H1 (cell line): ENCODE measurements around the gene YAP1.

Experiments
- CEBPB ChIP-seq: IDR thresholded peaks from 2 replicates; pipeline ENCODE4 v1.6.1; 2012; ENCODE audit warnings: low read depth, low read length
- CTCF ChIP-seq, 3 experiments: IDR thresholded peaks; 1 replicate in 2 of 3; 2 replicates in 1 of 3; pipeline versions ENCODE4 v1.5.1 to v1.6.1; 2011; ENCODE audit warnings: low read length in 3 of 3, mild to moderate bottlenecking in 3 of 3, inconsistent platforms in 2 of 3, low read depth in 1 of 3, moderate library complexity in 1 of 3; ENCODE audit not compliant: insufficient read depth in 1 of 3; ENCODE audit errors: control extremely low read depth in 1 of 3
- EP300 ChIP-seq, 2 experiments: IDR thresholded peaks; 1 replicate in 1 of 2; 2 replicates in 1 of 2; pipeline ENCODE4 v1.6.1; 2011 to 2012; ENCODE audit warnings: low read depth in 2 of 2, low read length in 2 of 2, mild to moderate bottlenecking in 2 of 2, borderline replicate concordance in 1 of 2, inconsistent platforms in 1 of 2, moderate library complexity in 1 of 2
- EZH2 ChIP-seq: fragments of 200-600 bp; sonication (generic); IDR thresholded peaks from 2 replicates; pipeline ENCODE4 v1.7.1; 2012; ENCODE audit warnings: low read depth, mild to moderate bottlenecking, moderate library complexity, low read length, inconsistent platforms; ENCODE audit not compliant: severe bottlenecking
- GABPA ChIP-seq: IDR thresholded peaks from 2 replicates; pipeline ENCODE4 v1.6.1; 2011; ENCODE audit warnings: mild to moderate bottlenecking, low read length, moderate library complexity, borderline replicate concordance; ENCODE audit not compliant: insufficient read depth
- POLR2A ChIP-seq, 2 experiments: IDR thresholded peaks; 1 replicate in 1 of 2; 2 replicates in 1 of 2; pipeline ENCODE4 v1.6.1; 2011; ENCODE audit warnings: low read depth in 2 of 2, low read length in 2 of 2, mild to moderate bottlenecking in 2 of 2; ENCODE audit errors: control extremely low read depth in 1 of 2
- TAF1 ChIP-seq: IDR thresholded peaks from 2 replicates; pipeline ENCODE4 v1.6.1; 2011; ENCODE audit warnings: mild to moderate bottlenecking, low read depth, low read length

- TF ChIP-seq CTCF (IDR thresholded peaks at IDR 0.05; ENCODE audit: control extremely low read depth in 1 of 3, insufficient read depth in 1 of 3, low read depth in 1 of 3, low read length in 3 of 3) (no peak), EP300 (IDR thresholded peaks at IDR 0.05; ENCODE audit: borderline replicate concordance in 1 of 2, low read depth in 2 of 2, low read length in 2 of 2) (no peak), CEBPB (no peak), TAF1 (no peak), GABPA (no peak), POLR2A (IDR thresholded peaks at IDR 0.05; ENCODE audit: control extremely low read depth in 1 of 2, low read depth in 2 of 2, low read length in 2 of 2) (no peak), EZH2 (no peak)
These were observed 42.8 kb downstream of the YAP1 start for GRCh38 chr11:102153082-102153481.
